Activated CD4-positive, alpha-beta memory T cell treated with anti-CD3 and anti-CD28 coated beads for 36 hours (primary cell): ENCODE measurements around the gene FOXS1. TPM values are rescaled to one million over a fixed set of nuclear protein-coding genes. Genes with fewer than 3 reads are reported as not detected.

Experiments
- CTCF ChIA-PET: fragments of 350-600 bp; sonication (Branson Sonifier 250); formaldehyde crosslinking; loops from one replicate; lab custom pipeline; 2021; ENCODE audit warnings: antibody characterized with exemption, inconsistent platforms; lab: Charles Lee
- POLR2A ChIA-PET: fragments of 350-600 bp; sonication (Branson Sonifier 250); formaldehyde crosslinking; loops from one replicate; lab custom pipeline; 2021; ENCODE audit warnings: antibody characterized with exemption; lab: Charles Lee
- DNase-seq: peaks from one replicate; pipeline ENCODE4 v3.0.0-alpha.2; 2020
- H3K27ac Mint-ChIP-seq: one replicate; pipeline ENCODE4 v1.8.0; 2021; ENCODE audit warnings: mixed read lengths
- H3K27me3 Mint-ChIP-seq: one replicate; pipeline ENCODE4 v1.8.0; 2021; ENCODE audit warnings: mixed read lengths
- H3K36me3 Mint-ChIP-seq: one replicate; pipeline ENCODE4 v1.8.0; 2021; ENCODE audit warnings: mixed read lengths
- H3K4me1 Mint-ChIP-seq: one replicate; pipeline ENCODE4 v1.8.0; 2021; ENCODE audit warnings: low read depth, mixed read lengths
- H3K4me3 Mint-ChIP-seq: one replicate; pipeline ENCODE4 v1.8.0; 2021; ENCODE audit warnings: mild to moderate bottlenecking, mixed read lengths
- H3K9me3 Mint-ChIP-seq: one replicate; pipeline ENCODE4 v1.8.0; 2021; ENCODE audit warnings: mixed read lengths
- intact Hi-C: fragments of 100-400 bp; cut with micrococcal nuclease; formaldehyde crosslinking; loops from one replicate; pipeline ENCODE4 v1.15.1; 2023
- total RNA-seq, 2 experiments: library from RNA; stranded (reverse); gene quantifications; one replicate each; pipeline ENCODE4 v1.2.3, GENCODE V29; 2021

FOXS1 gene
- total RNA-seq, 2 experiments from 2014 or later: not detected

- no peak overlapping the region for H3K27ac Mint-ChIP-seq
- H3K27me3 Mint-ChIP-seq: peaks cover 2% of the 10 kb centered on the region
- ChIA-PET POLR2A (no interaction called here), CTCF (interaction anchor here (0.8 to 4.0 kb wide), 5 partner anchors 8 to 24 kb away, joined by 3 to 56 read pairs (median 3); no protein-coding TSS in a partner anchor)
- no peaks in the 10 kb centered on the region for H3K9me3 Mint-ChIP-seq
- intact Hi-C loops: no loop called here
- no peaks in the 10 kb centered on the region for H3K36me3 Mint-ChIP-seq
- no peak overlapping the region for H3K4me3 Mint-ChIP-seq
- DNase-seq: no peak
- H3K4me1 Mint-ChIP-seq: no peaks in the 10 kb centered on the region
Measured at GRCh38 chr20:31844737-31845299, 586 bp downstream of the FOXS1 start.

- Mint-ChIP-seq H3K4me3 (no peak overlapping the region), H3K27ac (no peak overlapping the region)
Measured at GRCh38 chr20:31843881-31844280, 1.5 kb downstream of the FOXS1 start.

GRCh38 chr20:31843288-31843687, 2.1 kb downstream of the FOXS1 start:
- H3K27me3 Mint-ChIP-seq: no peaks in the 10 kb centered on the region
- no peak overlapping the region for H3K27ac Mint-ChIP-seq
- no peaks in the 10 kb centered on the region for H3K9me3 Mint-ChIP-seq
- H3K36me3 Mint-ChIP-seq: no peaks in the 10 kb centered on the region
- CTCF ChIA-PET: interaction anchor here (0.7 to 0.8 kb wide), 2 partner anchors 9 to 20 kb away, joined by 3 read pairs; no protein-coding TSS in a partner anchor
- H3K4me1 Mint-ChIP-seq: no peaks in the 10 kb centered on the region
- intact Hi-C loops: no loop called here
- POLR2A ChIA-PET: no interaction called here
- no peak overlapping the region for H3K4me3 Mint-ChIP-seq
- DNase-seq: no peak

More at GRCh38 chr20:31843881-31844280, 1.5 kb downstream of the FOXS1 start:
- H3K36me3 Mint-ChIP-seq: no peaks in the 10 kb centered on the region
- DNase-seq: no peak
- H3K4me1 Mint-ChIP-seq: no peaks in the 10 kb centered on the region
- peaks cover under 1% of the 10 kb centered on the region for H3K27me3 Mint-ChIP-seq
- ChIA-PET CTCF (interaction anchor here (0.7 to 4.0 kb wide), 3 partner anchors 9 to 21 kb away, joined by 3 to 56 read pairs (median 3); no protein-coding TSS in a partner anchor), POLR2A (no interaction called here)
- H3K9me3 Mint-ChIP-seq: no peaks in the 10 kb centered on the region
- intact Hi-C loops: no loop called here

- CTCF ChIA-PET: interaction anchor here (1.2 to 1.8 kb wide), 2 partner anchors 8 to 10 kb away, joined by 3 to 4 read pairs; no protein-coding TSS in a partner anchor
Measured at GRCh38 chr20:31842471-31843157, 2.8 kb downstream of the FOXS1 start.

GRCh38 chr20:31841928-31842327, 3.5 kb downstream of the FOXS1 start:
- Mint-ChIP-seq H3K36me3 (no peaks in the 10 kb centered on the region), H3K4me3 (no peak overlapping the region), H3K4me1 (no peaks in the 10 kb centered on the region), H3K27me3 (no peaks in the 10 kb centered on the region), H3K27ac (no peak overlapping the region), H3K9me3 (no peaks in the 10 kb centered on the region)
- POLR2A ChIA-PET: no interaction called here
- no peak for DNase-seq
- intact Hi-C loops: no loop called here
- CTCF ChIA-PET: interaction anchor here (1.2 to 1.8 kb wide), 2 partner anchors 9 to 11 kb away, joined by 3 to 4 read pairs; no protein-coding TSS in a partner anchor

More at GRCh38 chr20:31842471-31843157, 2.8 kb downstream of the FOXS1 start:
- H3K27me3 Mint-ChIP-seq: no peaks in the 10 kb centered on the region
- no peaks in the 10 kb centered on the region for H3K36me3 Mint-ChIP-seq
- H3K4me1 Mint-ChIP-seq: no peaks in the 10 kb centered on the region
- H3K27ac Mint-ChIP-seq: no peak overlapping the region
- no peak overlapping the region for H3K4me3 Mint-ChIP-seq
- no peak for DNase-seq
- no peaks in the 10 kb centered on the region for H3K9me3 Mint-ChIP-seq
- intact Hi-C loops: no loop called here
- POLR2A ChIA-PET: no interaction called here

- Mint-ChIP-seq H3K4me1 (peaks cover 4% of the 10 kb centered on the region), H3K36me3 (no peaks in the 10 kb centered on the region), H3K27me3 (no peaks in the 10 kb centered on the region), H3K27ac (no peak overlapping the region), H3K9me3 (no peaks in the 10 kb centered on the region), H3K4me3 (no peak overlapping the region)
- DNase-seq: no peak
- POLR2A ChIA-PET: no interaction called here
- intact Hi-C loops: no loop called here
- CTCF ChIA-PET: interaction anchor here (0.7 to 1.8 kb wide), 3 partner anchors 9 to 18 kb away, joined by 3 to 4 read pairs (median 3); no protein-coding TSS in a partner anchor
Measured at GRCh38 chr20:31840906-31841816, 4.2 kb downstream of the FOXS1 start.

GRCh38 chr20:31839782-31840487, 5.5 kb downstream of the FOXS1 start:
- POLR2A ChIA-PET: no interaction called here
- no peaks in the 10 kb centered on the region for H3K27me3 Mint-ChIP-seq
- intact Hi-C loops: no loop called here
- H3K36me3 Mint-ChIP-seq: no peaks in the 10 kb centered on the region
- no peak for DNase-seq
- H3K27ac Mint-ChIP-seq: no peak overlapping the region
- H3K9me3 Mint-ChIP-seq: no peaks in the 10 kb centered on the region
- H3K4me1 Mint-ChIP-seq: peaks cover 7% of the 10 kb centered on the region
- H3K4me3 Mint-ChIP-seq: no peak overlapping the region
- CTCF ChIA-PET: no interaction called here

- H3K36me3 Mint-ChIP-seq: no peaks in the 10 kb centered on the region
- H3K27ac Mint-ChIP-seq: no peak overlapping the region
- DNase-seq: no peak
- H3K9me3 Mint-ChIP-seq: no peaks in the 10 kb centered on the region
- H3K27me3 Mint-ChIP-seq: no peaks in the 10 kb centered on the region
- intact Hi-C loops: no loop called here
- POLR2A ChIA-PET: no interaction called here
- no peak overlapping the region for H3K4me3 Mint-ChIP-seq
- CTCF ChIA-PET: interaction anchor here (1.0 to 3.8 kb wide), 5 partner anchors 8 to 205 kb away, joined by 3 to 16 read pairs (median 5); no protein-coding TSS in a partner anchor
- H3K4me1 Mint-ChIP-seq: peaks cover 7% of the 10 kb centered on the region
Measured at GRCh38 chr20:31838646-31839292, 6.6 kb downstream of the FOXS1 start.

- POLR2A ChIA-PET: no interaction called here
- no peak for DNase-seq
- peaks cover 7% of the 10 kb centered on the region for H3K4me1 Mint-ChIP-seq
Measured at GRCh38 chr20:31837896-31838397, 7.5 kb downstream of the FOXS1 start.

GRCh38 chr20:31836853-31837608, 8.4 kb downstream of the FOXS1 start:
- CTCF ChIA-PET: interaction anchor here (0.9 to 3.8 kb wide), 9 partner anchors 8 to 195 kb away, joined by 3 to 16 read pairs (median 3); partner anchors contain the start of gene FOXS1
- H3K27ac Mint-ChIP-seq: no peak overlapping the region
- H3K4me1 Mint-ChIP-seq: peaks cover 7% of the 10 kb centered on the region
- POLR2A ChIA-PET: no interaction called here
- no peak for DNase-seq
- H3K9me3 Mint-ChIP-seq: no peaks in the 10 kb centered on the region
- no peaks in the 10 kb centered on the region for H3K36me3 Mint-ChIP-seq
- intact Hi-C loops: no loop called here
- H3K4me3 Mint-ChIP-seq: no peak overlapping the region
- H3K27me3 Mint-ChIP-seq: no peaks in the 10 kb centered on the region

More at GRCh38 chr20:31837896-31838397, 7.5 kb downstream of the FOXS1 start:
- Mint-ChIP-seq H3K36me3 (no peaks in the 10 kb centered on the region), H3K27me3 (no peaks in the 10 kb centered on the region), H3K27ac (no peak overlapping the region), H3K9me3 (no peaks in the 10 kb centered on the region), H3K4me3 (no peak overlapping the region)
- intact Hi-C loops: no loop called here
- CTCF ChIA-PET: interaction anchor here (1.0 to 3.8 kb wide), 7 partner anchors 9 to 204 kb away, joined by 3 to 16 read pairs (median 5); no protein-coding TSS in a partner anchor
